H9 (cell line): ENCODE results near the gene DOCK7. TPM values are rescaled to one million over a fixed set of nuclear protein-coding genes. Genes with fewer than 3 reads are reported as not detected.

Experiments
- DNase-seq: peaks from one replicate; pipeline ENCODE4 v3.0.0-alpha.2; 2017
- H2AFZ ChIP-seq: one replicate; pipeline ENCODE4 v1.6.1; 2013; ENCODE audit warnings: mild to moderate bottlenecking, low read length, control low read depth, moderate library complexity
- H2AK5ac ChIP-seq: 2 replicates; pipeline ENCODE4 v1.6.1; 2013; ENCODE audit warnings: low read length, control low read depth, mixed read lengths; ENCODE audit not compliant: insufficient read length
- H2BK120ac ChIP-seq: one replicate; pipeline ENCODE4 v1.6.1; 2013; ENCODE audit warnings: low read depth, mild to moderate bottlenecking, low read length, control low read depth, inconsistent platforms; ENCODE audit not compliant: poor library complexity, severe bottlenecking
- H2BK12ac ChIP-seq: 2 replicates; pipeline ENCODE4 v1.6.1; 2013; ENCODE audit warnings: low read length, control low read depth, mixed read lengths, low read depth; ENCODE audit not compliant: insufficient read length
- H2BK15ac ChIP-seq: 2 replicates; pipeline ENCODE4 v1.6.1; 2013; ENCODE audit warnings: low read depth, low read length, control low read depth
- H2BK20ac ChIP-seq: one replicate; pipeline ENCODE4 v1.6.1; 2013; ENCODE audit warnings: low read depth, mild to moderate bottlenecking, low read length, control low read depth, inconsistent platforms; ENCODE audit not compliant: poor library complexity, severe bottlenecking
- H2BK5ac ChIP-seq: 2 replicates; pipeline ENCODE4 v1.6.1; 2013; ENCODE audit warnings: low read length, control low read depth, mixed read lengths; ENCODE audit not compliant: insufficient read length
- H3K14ac ChIP-seq: 2 replicates; pipeline ENCODE4 v1.6.1; 2013; ENCODE audit warnings: low read length, control low read depth; ENCODE audit not compliant: insufficient read depth
- H3K18ac ChIP-seq: 2 replicates; pipeline ENCODE4 v1.6.1; 2013; ENCODE audit warnings: low read depth, mild to moderate bottlenecking, mixed read lengths, low read length, control low read depth; ENCODE audit not compliant: insufficient read length
- H3K23ac ChIP-seq: 2 replicates; pipeline ENCODE4 v1.6.1; 2013; ENCODE audit warnings: low read length, control low read depth, mixed read lengths, low read depth; ENCODE audit not compliant: insufficient read length
- H3K23me2 ChIP-seq: 2 replicates; pipeline ENCODE4 v1.6.1; 2013; ENCODE audit warnings: low read depth, mild to moderate bottlenecking, mixed read lengths, low read length, control low read depth; ENCODE audit not compliant: insufficient read length, poor library complexity, severe bottlenecking
- H3K27ac ChIP-seq: 2 replicates; pipeline ENCODE4 v1.5.1; 2013; ENCODE audit warnings: low read length, control low read depth, mixed read lengths, low read depth; ENCODE audit not compliant: insufficient read length
- H3K27me3 ChIP-seq: 2 replicates; pipeline ENCODE4 v1.6.1; 2013; ENCODE audit warnings: low read length, control low read depth, inconsistent platforms; ENCODE audit not compliant: insufficient read depth
- H3K4ac ChIP-seq: 2 replicates; pipeline ENCODE4 v1.6.1; 2013; ENCODE audit warnings: low read depth, mild to moderate bottlenecking, control low read depth, inconsistent platforms, low read length, moderate library complexity
- H3K4me1 ChIP-seq: 2 replicates; pipeline ENCODE4 v1.6.1; 2013; ENCODE audit warnings: low read length, control low read depth, inconsistent platforms; ENCODE audit not compliant: insufficient read depth
- H3K4me2 ChIP-seq: 2 replicates; pipeline ENCODE4 v1.6.1; 2013; ENCODE audit warnings: low read length, control low read depth, mixed read lengths; ENCODE audit not compliant: insufficient read length, insufficient read depth
- H3K56ac ChIP-seq: 2 replicates; pipeline ENCODE4 v1.6.1; 2013; ENCODE audit warnings: low read depth, mild to moderate bottlenecking, mixed read lengths, low read length, control low read depth; ENCODE audit not compliant: insufficient read length
- H3K79me1 ChIP-seq: 2 replicates; pipeline ENCODE4 v1.6.1; 2013; ENCODE audit warnings: low read depth, mild to moderate bottlenecking, moderate library complexity, low read length, control low read depth, inconsistent platforms; ENCODE audit not compliant: insufficient read depth, poor library complexity, severe bottlenecking
- H3K79me2 ChIP-seq: 2 replicates; pipeline ENCODE4 v1.6.1; 2013; ENCODE audit warnings: low read length, control low read depth, inconsistent platforms; ENCODE audit not compliant: insufficient read depth
- H3K9ac ChIP-seq: 2 replicates; pipeline ENCODE4 v1.6.1; 2013; ENCODE audit warnings: low read length, control low read depth, mixed read lengths; ENCODE audit not compliant: insufficient read length; ENCODE audit errors: extremely low read depth
- H3K9me3 ChIP-seq: one replicate; pipeline ENCODE4 v1.6.1; 2013; ENCODE audit warnings: low read depth, low read length, inconsistent platforms; ENCODE audit not compliant: control insufficient read depth
- H3T11ph ChIP-seq: one replicate; pipeline ENCODE4 v1.6.1; 2013; ENCODE audit warnings: mild to moderate bottlenecking, low read length, control low read depth, inconsistent platforms
- H4K20me1 ChIP-seq: one replicate; pipeline ENCODE4 v1.6.1; 2013; ENCODE audit not compliant: control insufficient read depth, insufficient read length, insufficient read depth
- H4K5ac ChIP-seq: 2 replicates; pipeline ENCODE4 v1.6.1; 2013; ENCODE audit warnings: low read depth, mild to moderate bottlenecking, mixed read lengths, low read length, control low read depth; ENCODE audit not compliant: insufficient read length
- H4K8ac ChIP-seq: replicated peaks from 2 replicates; pipeline ENCODE4 v1.6.1; 2013; ENCODE audit warnings: low read length, control low read depth, mixed read lengths, low read depth; ENCODE audit not compliant: insufficient read length
- H4K91ac ChIP-seq: 2 replicates; pipeline ENCODE4 v1.6.1; 2013; ENCODE audit warnings: low read depth, mild to moderate bottlenecking, moderate library complexity, mixed read lengths, low read length, control low read depth; ENCODE audit not compliant: insufficient read length
- H3K27ac Mint-ChIP-seq, 3 experiments: 2 replicates in 2 of 3; 3 replicates in 1 of 3; pipeline ENCODE4 v1.8.0; 2020 to 2021; ENCODE audit warnings: mixed read lengths in 3 of 3, mild to moderate bottlenecking in 1 of 3, moderate library complexity in 1 of 3
- H3K27me3 Mint-ChIP-seq: 2 replicates; pipeline ENCODE4 v1.8.0; 2021; ENCODE audit warnings: low read depth, mild to moderate bottlenecking, moderate library complexity, mixed read lengths
- H3K36me3 Mint-ChIP-seq, 3 experiments: 2 replicates in 2 of 3; 3 replicates in 1 of 3; pipeline ENCODE4 v1.8.0; 2020 to 2021; ENCODE audit warnings: low read depth in 3 of 3, mixed read lengths in 3 of 3; ENCODE audit not compliant: insufficient read depth in 1 of 3
- H3K4me1 Mint-ChIP-seq, 2 experiments: 2 replicates each; pipeline ENCODE4 v1.8.0; 2020; ENCODE audit warnings: mixed read lengths in 2 of 2
- H3K4me3 Mint-ChIP-seq, 2 experiments: 2 replicates in 1 of 2; 3 replicates in 1 of 2; pipeline ENCODE4 v1.8.0; 2020 to 2021; ENCODE audit warnings: mild to moderate bottlenecking in 2 of 2, mixed read lengths in 2 of 2, moderate library complexity in 1 of 2
- H3K9me3 Mint-ChIP-seq, 2 experiments: 2 replicates in 1 of 2; 3 replicates in 1 of 2; pipeline ENCODE4 v1.8.0; 2020; ENCODE audit warnings: mild to moderate bottlenecking in 2 of 2, mixed read lengths in 2 of 2, moderate library complexity in 1 of 2
- WGBS: extraction: QIAGEN DNeasy Blood & Tissue Kit; methylation state at CpG from one replicate; pipeline ENCODE4 v1.1.7; 2013; ENCODE audit warnings: missing lambda C conversion rate, low lambda C conversion rate, mixed read lengths; ENCODE audit not compliant: insufficient read length; ENCODE audit errors: extremely low coverage; 5-methylcytosine and 5-hydroxymethylcytosine counted together
- total RNA-seq: library from RNA; stranded (reverse); gene quantifications from 2 replicates; pipeline ENCODE4 v1.2.1, GENCODE V29; 2021
- TF ChIP-seq, protein P1 (sequence below): fragments of 200-600 bp; sonication (generic); conservative IDR thresholded peaks from 3 replicates; pipeline ENCODE4 v1.8.0; 2021; ENCODE audit warnings: antibody characterized with exemption, mild to moderate bottlenecking

Gene DOCK7
- total RNA-seq, 1 experiment from 2014 or later = 36.8 TPM

DNA sequence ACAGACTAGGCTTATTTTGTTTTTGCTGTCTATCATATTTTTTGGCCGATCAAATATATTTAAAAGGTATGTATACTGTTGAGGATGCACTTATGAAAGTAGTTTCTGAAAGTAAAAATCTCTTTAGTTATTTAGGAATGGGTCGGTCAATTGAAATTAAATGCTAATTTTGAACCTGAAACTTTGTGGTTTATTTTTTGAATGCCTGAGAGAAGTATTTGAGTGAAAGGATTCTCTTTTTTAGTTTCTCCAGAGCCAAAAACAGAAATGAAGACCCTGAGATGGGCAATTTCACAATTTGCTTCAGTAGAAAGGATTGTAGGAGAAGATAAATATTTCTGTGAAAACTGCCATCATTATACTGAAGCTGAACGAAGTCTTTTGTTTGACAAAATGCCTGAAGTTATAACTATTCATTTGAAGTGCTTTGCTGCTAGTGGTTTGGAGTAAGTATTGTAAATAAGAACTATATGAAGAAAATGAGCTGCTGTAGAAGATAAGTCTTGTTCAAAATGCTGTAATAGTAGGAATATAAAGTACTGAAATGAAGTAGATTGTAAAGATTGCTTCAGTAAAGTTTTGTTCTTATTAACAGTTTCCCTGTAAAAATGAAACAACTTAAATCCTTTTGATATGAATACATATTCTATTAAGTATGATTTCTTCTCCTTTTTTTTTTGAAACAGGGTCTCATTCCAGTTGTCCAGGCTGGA, 239.8 kb downstream of the DOCK7 start:
- Histone ChIP-seq H2AK5ac (no peak overlapping the region), H3K79me1 (no peaks in the 10 kb centered on the region), H2BK5ac (no peak overlapping the region), H2AFZ (no peak overlapping the region), H3K14ac (no peak overlapping the region), H2BK20ac (no peak overlapping the region), H2BK12ac (no peak overlapping the region), H3K27ac (no peak overlapping the region), H4K20me1 (no peaks in the 10 kb centered on the region), H4K91ac (no peak overlapping the region), H3K4me2 (no peak overlapping the region), H3K18ac (no peak overlapping the region), H3K9ac (no peak overlapping the region), H3T11ph (no peak overlapping the region), H4K8ac (no peak overlapping the region), H3K23ac (no peak overlapping the region), H3K79me2 (no peaks in the 10 kb centered on the region), H2BK15ac (no peak overlapping the region), H3K9me3 (no peaks in the 10 kb centered on the region), H3K27me3 (no peaks in the 10 kb centered on the region), H3K4ac (no peak overlapping the region), H3K56ac (no peak overlapping the region), H2BK120ac (no peak overlapping the region), H3K4me1 (no peaks in the 10 kb centered on the region), H4K5ac (no peak overlapping the region), H3K23me2 (no peaks in the 10 kb centered on the region)
- no CpG with 5 or more reads among the region's 3 CpGs for WGBS
- Mint-ChIP-seq H3K36me3 (peaks cover 53 to 93% (median 90%) of the 10 kb centered on the region in 3 experiments), H3K9me3 (no peaks in the 10 kb centered on the region), H3K27me3 (no peaks in the 10 kb centered on the region), H3K4me3 (no peak overlapping the region), H3K4me1 (no peaks in the 10 kb centered on the region), H3K27ac (no peak overlapping the region; a peak in 1 of 7 replicates)
- DNase-seq = no peak
- TF ChIP-seq, protein P1, sequence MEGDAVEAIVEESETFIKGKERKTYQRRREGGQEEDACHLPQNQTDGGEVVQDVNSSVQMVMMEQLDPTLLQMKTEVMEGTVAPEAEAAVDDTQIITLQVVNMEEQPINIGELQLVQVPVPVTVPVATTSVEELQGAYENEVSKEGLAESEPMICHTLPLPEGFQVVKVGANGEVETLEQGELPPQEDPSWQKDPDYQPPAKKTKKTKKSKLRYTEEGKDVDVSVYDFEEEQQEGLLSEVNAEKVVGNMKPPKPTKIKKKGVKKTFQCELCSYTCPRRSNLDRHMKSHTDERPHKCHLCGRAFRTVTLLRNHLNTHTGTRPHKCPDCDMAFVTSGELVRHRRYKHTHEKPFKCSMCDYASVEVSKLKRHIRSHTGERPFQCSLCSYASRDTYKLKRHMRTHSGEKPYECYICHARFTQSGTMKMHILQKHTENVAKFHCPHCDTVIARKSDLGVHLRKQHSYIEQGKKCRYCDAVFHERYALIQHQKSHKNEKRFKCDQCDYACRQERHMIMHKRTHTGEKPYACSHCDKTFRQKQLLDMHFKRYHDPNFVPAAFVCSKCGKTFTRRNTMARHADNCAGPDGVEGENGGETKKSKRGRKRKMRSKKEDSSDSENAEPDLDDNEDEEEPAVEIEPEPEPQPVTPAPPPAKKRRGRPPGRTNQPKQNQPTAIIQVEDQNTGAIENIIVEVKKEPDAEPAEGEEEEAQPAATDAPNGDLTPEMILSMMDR = no peak
